Kidney epithelial cell (primary cell): ENCODE data around the gene FAM120A. TPM values are rescaled to one million over a fixed set of nuclear protein-coding genes. Genes with fewer than 3 reads are reported as not detected.

Source experiments
- DNase-seq: peaks from one replicate; pipeline ENCODE4 v3.0.0-alpha.2; 2010; ENCODE audit warnings: low read depth
- H3K27me3 ChIP-seq: 2 replicates; pipeline ENCODE4 v1.6.0; 2011; ENCODE audit warnings: low read length; ENCODE audit not compliant: control insufficient read depth, insufficient read depth
- H3K36me3 ChIP-seq: 2 replicates; pipeline ENCODE4 v1.5.1; 2011; ENCODE audit warnings: low read length; ENCODE audit not compliant: control insufficient read depth, insufficient read depth
- H3K4me3 ChIP-seq: 2 replicates; pipeline ENCODE4 v1.5.1; 2011; ENCODE audit warnings: low read depth, mild to moderate bottlenecking, control low read depth, low read length
- CTCF ChIP-seq: IDR thresholded peaks from 2 replicates; pipeline ENCODE4 v1.5.1; 2011; ENCODE audit warnings: mild to moderate bottlenecking, moderate library complexity, low read length, control low read depth, inconsistent platforms; ENCODE audit not compliant: insufficient read depth, poor library complexity, severe bottlenecking
- total RNA-seq: library from RNA; depleted of rRNA; stranded (reverse); fragments of >200 nt; gene quantifications from 2 replicates; pipeline ENCODE4 v1.2.3, GENCODE V29; 2015

FAM120A gene
- total RNA-seq, 1 donor from 2014 or later: 59.0 TPM

GRCh38 chr9:93493949-93494348, 42.5 kb downstream of the FAM120A start:
- TF ChIP-seq CTCF: no peak
- Histone ChIP-seq H3K27me3 (no peaks in the 10 kb centered on the region), H3K4me3 (no peak overlapping the region), H3K36me3 (peaks cover 1% of the 10 kb centered on the region)
- no peak for DNase-seq

- no peak for TF ChIP-seq CTCF
- Histone ChIP-seq H3K36me3 (peaks cover 1% of the 10 kb centered on the region), H3K27me3 (no peaks in the 10 kb centered on the region), H3K4me3 (no peak overlapping the region)
- no peak for DNase-seq
Observed at GRCh38 chr9:93496285-93496684, 44.8 kb downstream of the FAM120A start.

GRCh38 chr9:93500571-93501298, 49.2 kb downstream of the FAM120A start:
- Histone ChIP-seq H3K27me3 (no peaks in the 10 kb centered on the region), H3K36me3 (peaks cover 1% of the 10 kb centered on the region), H3K4me3 (no peak overlapping the region)
- DNase-seq: no peak
- no peak for TF ChIP-seq CTCF

GRCh38 chr9:93501406-93501805, 49.9 kb downstream of the FAM120A start:
- peaks cover 1% of the 10 kb centered on the region for H3K36me3 ChIP-seq
- H3K4me3 ChIP-seq: no peak overlapping the region
- H3K27me3 ChIP-seq: no peaks in the 10 kb centered on the region
- no peak for DNase-seq
- no peak for TF ChIP-seq CTCF

GRCh38 chr9:93503381-93503780, 51.9 kb downstream of the FAM120A start:
- Histone ChIP-seq H3K36me3 (no peaks in the 10 kb centered on the region), H3K4me3 (no peak overlapping the region), H3K27me3 (no peaks in the 10 kb centered on the region)
- no peak for DNase-seq
- no peak for TF ChIP-seq CTCF
